ENCODE data around the gene C2CD4C.

- TF ChIP-seq CTCF (IDR thresholded peaks at IDR 0.05) (no peak), FOXP4 (CRISPR knock-in tag; IDR thresholded peaks at IDR 0.05) (no peak), STAT6 (CRISPR knock-in tag; conservative IDR thresholded peaks at IDR 0.05; ENCODE audit: low read depth) (no peak), CREB1 (CRISPR knock-in tag; IDR thresholded peaks at IDR 0.05) (no peak), SMAD4 (CRISPR knock-in tag; IDR thresholded peaks at IDR 0.05) (no peak), FOXK1 (CRISPR knock-in tag; IDR thresholded peaks at IDR 0.05) (no peak)
These were observed 24.2 kb downstream of the C2CD4C start for GRCh38 chr19:384799-385169.

All from WTC11 (cell line).